WTC11 (cell line): ENCODE data around the gene RUBCN. TPM values are rescaled to one million over a fixed set of nuclear protein-coding genes. Genes with fewer than 3 reads are reported as not detected.

Experiments used
- ATAC-seq: fragments of 200-7000 bp; cut with Tn5 transposase; 2 replicates; pipeline ENCODE4 v1.10.0; 2021; ENCODE audit warnings: mild to moderate bottlenecking, moderate library complexity
- CTCF ChIA-PET: fragments of 300-600 bp; sonication (Branson Sonifier 250); formaldehyde crosslinking; loops from one replicate; lab custom pipeline; 2021; ENCODE audit warnings: antibody characterized with exemption; lab: Charles Lee
- POLR2A ChIA-PET: fragments of 350-600 bp; sonication (Branson Sonifier 250); formaldehyde crosslinking; loops from one replicate; lab custom pipeline; 2021; ENCODE audit warnings: antibody characterized with exemption; lab: Charles Lee
- DNase-seq: peaks from one replicate; pipeline ENCODE4 v3.0.0; 2021; ENCODE audit warnings: low spot score
- H3K27ac Mint-ChIP-seq: 2 replicates; pipeline ENCODE4 v1.8.0; 2021; ENCODE audit warnings: mixed read lengths
- H3K27me3 Mint-ChIP-seq: 2 replicates; pipeline ENCODE4 v1.8.0; 2021; ENCODE audit warnings: low read depth, mild to moderate bottlenecking, moderate library complexity, mixed read lengths
- H3K36me3 Mint-ChIP-seq: 2 replicates; pipeline ENCODE4 v1.8.0; 2021; ENCODE audit warnings: mixed read lengths
- H3K4me1 Mint-ChIP-seq: 2 replicates; pipeline ENCODE4 v1.8.0; 2022; ENCODE audit warnings: mixed read lengths
- H3K4me3 Mint-ChIP-seq: 2 replicates; pipeline ENCODE4 v1.8.0; 2021; ENCODE audit warnings: mild to moderate bottlenecking, moderate library complexity, mixed read lengths
- H3K9me3 Mint-ChIP-seq: 2 replicates; pipeline ENCODE4 v1.8.0; 2021; ENCODE audit warnings: mixed read lengths
- CREB1 ChIP-seq: sonication (generic); formaldehyde crosslinking; IDR thresholded peaks from 2 replicates; pipeline ENCODE4 v1.8.0; 2023; ENCODE audit warnings: mild to moderate bottlenecking, missing genetic modification reagents
- CTCF ChIP-seq: fragments of 200-600 bp; IDR thresholded peaks from 2 replicates; pipeline ENCODE4 v1.8.0; 2022; ENCODE audit warnings: antibody characterized with exemption
- FOXP4 ChIP-seq: sonication (generic); formaldehyde crosslinking; IDR thresholded peaks from 2 replicates; pipeline ENCODE4 v1.8.0; 2022; ENCODE audit warnings: mild to moderate bottlenecking, missing genetic modification reagents
- NR1H2 ChIP-seq: sonication (generic); formaldehyde crosslinking; IDR thresholded peaks from 2 replicates; pipeline ENCODE4 v1.9.0; 2021; ENCODE audit warnings: mild to moderate bottlenecking, moderate library complexity, missing genetic modification reagents
- OVOL2 ChIP-seq: fragments of 250-450 bp; sonication (Bioruptor Pico); IDR thresholded peaks from 2 replicates; pipeline ENCODE4 v1.9.0; 2021; ENCODE audit warnings: mild to moderate bottlenecking, borderline replicate concordance
- RORB ChIP-seq: fragments of 250-450 bp; sonication (Bioruptor Pico); IDR thresholded peaks from 2 replicates; pipeline ENCODE4 v1.9.0; 2021; ENCODE audit warnings: mild to moderate bottlenecking
- STAT6 ChIP-seq: sonication (generic); formaldehyde crosslinking; conservative IDR thresholded peaks from 2 replicates; pipeline ENCODE4 v1.8.1; 2023; ENCODE audit warnings: mild to moderate bottlenecking, low read depth, missing genetic modification reagents, moderate library complexity
- TP53 ChIP-seq: sonication (generic); formaldehyde crosslinking; IDR thresholded peaks from 2 replicates; pipeline ENCODE4 v1.8.1; 2023; ENCODE audit warnings: mild to moderate bottlenecking, missing genetic modification reagents
- ZNF121 ChIP-seq: sonication (generic); formaldehyde crosslinking; IDR thresholded peaks from 2 replicates; pipeline ENCODE4 v1.8.0; 2023; ENCODE audit warnings: missing genetic modification reagents
- ZNF219 ChIP-seq: sonication (generic); formaldehyde crosslinking; IDR thresholded peaks from 2 replicates; pipeline ENCODE4 v1.8.0; 2023; ENCODE audit warnings: missing genetic modification reagents, mild to moderate bottlenecking, borderline replicate concordance
- ZNF232 ChIP-seq: sonication (generic); formaldehyde crosslinking; IDR thresholded peaks from 2 replicates; pipeline ENCODE4 v1.8.0; 2022; ENCODE audit warnings: mild to moderate bottlenecking, missing genetic modification reagents
- ZNF263 ChIP-seq: sonication (generic); formaldehyde crosslinking; IDR thresholded peaks from 2 replicates; pipeline ENCODE4 v1.8.1; 2022; ENCODE audit warnings: low read depth, mild to moderate bottlenecking, moderate library complexity, missing genetic modification reagents
- ZNF396 ChIP-seq: fragments of 250-450 bp; sonication (Bioruptor Pico); IDR thresholded peaks from 2 replicates; pipeline ENCODE4 v1.8.0; 2021; ENCODE audit warnings: mild to moderate bottlenecking, moderate library complexity, borderline replicate concordance
- ZNF416 ChIP-seq: fragments of 250-450 bp; sonication (Bioruptor Pico); IDR thresholded peaks from 2 replicates; pipeline ENCODE4 v1.9.0; 2021; ENCODE audit warnings: mild to moderate bottlenecking, inconsistent platforms
- ZNF671 ChIP-seq: fragments of 250-450 bp; sonication (Bioruptor Pico); IDR thresholded peaks from 2 replicates; pipeline ENCODE4 v1.8.0; 2021; ENCODE audit warnings: mild to moderate bottlenecking
- total RNA-seq: library from RNA; stranded (reverse); gene quantifications from 3 replicates; pipeline ENCODE4 v1.2.3, GENCODE V29; 2021
- TF ChIP-seq, protein P1 (sequence below): sonication (generic); formaldehyde crosslinking; IDR thresholded peaks from 2 replicates; pipeline ENCODE4 v1.8.1; 2023; ENCODE audit warnings: mild to moderate bottlenecking, missing genetic modification reagents, borderline replicate concordance
- TF ChIP-seq, protein P2 (sequence below): fragments of 250-450 bp; sonication (Bioruptor Pico); IDR thresholded peaks from 2 replicates; pipeline ENCODE4 v1.9.0; 2021; ENCODE audit warnings: moderate library complexity, mild to moderate bottlenecking, inconsistent platforms, borderline replicate concordance
- TF ChIP-seq, protein P3 (sequence below): sonication (generic); formaldehyde crosslinking; IDR thresholded peaks from 2 replicates; pipeline ENCODE4 v1.8.1; 2022; ENCODE audit warnings: missing genetic modification reagents, borderline replicate concordance

The RUBCN gene
- total RNA-seq, 1 experiment from 2014 or later: 22.9 TPM

DNA sequence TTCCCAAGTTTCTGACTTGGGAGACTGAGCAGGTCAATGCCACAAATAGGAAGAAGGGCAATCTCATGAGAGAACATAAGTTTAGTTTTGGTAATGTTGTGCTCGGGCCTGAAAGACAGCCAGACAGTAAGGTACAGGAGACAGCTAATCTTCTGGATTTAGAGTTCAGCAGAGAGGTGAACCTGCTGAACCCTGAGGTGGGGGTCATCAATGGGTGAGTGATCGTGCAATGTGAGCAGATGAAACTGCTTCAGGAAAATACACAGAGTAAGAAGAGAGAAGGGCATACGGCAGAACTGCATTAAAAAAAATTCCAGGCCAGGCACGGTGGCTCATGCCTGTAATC is 23.3 kb downstream of the RUBCN start:
- TF ChIP-seq, protein P1, sequence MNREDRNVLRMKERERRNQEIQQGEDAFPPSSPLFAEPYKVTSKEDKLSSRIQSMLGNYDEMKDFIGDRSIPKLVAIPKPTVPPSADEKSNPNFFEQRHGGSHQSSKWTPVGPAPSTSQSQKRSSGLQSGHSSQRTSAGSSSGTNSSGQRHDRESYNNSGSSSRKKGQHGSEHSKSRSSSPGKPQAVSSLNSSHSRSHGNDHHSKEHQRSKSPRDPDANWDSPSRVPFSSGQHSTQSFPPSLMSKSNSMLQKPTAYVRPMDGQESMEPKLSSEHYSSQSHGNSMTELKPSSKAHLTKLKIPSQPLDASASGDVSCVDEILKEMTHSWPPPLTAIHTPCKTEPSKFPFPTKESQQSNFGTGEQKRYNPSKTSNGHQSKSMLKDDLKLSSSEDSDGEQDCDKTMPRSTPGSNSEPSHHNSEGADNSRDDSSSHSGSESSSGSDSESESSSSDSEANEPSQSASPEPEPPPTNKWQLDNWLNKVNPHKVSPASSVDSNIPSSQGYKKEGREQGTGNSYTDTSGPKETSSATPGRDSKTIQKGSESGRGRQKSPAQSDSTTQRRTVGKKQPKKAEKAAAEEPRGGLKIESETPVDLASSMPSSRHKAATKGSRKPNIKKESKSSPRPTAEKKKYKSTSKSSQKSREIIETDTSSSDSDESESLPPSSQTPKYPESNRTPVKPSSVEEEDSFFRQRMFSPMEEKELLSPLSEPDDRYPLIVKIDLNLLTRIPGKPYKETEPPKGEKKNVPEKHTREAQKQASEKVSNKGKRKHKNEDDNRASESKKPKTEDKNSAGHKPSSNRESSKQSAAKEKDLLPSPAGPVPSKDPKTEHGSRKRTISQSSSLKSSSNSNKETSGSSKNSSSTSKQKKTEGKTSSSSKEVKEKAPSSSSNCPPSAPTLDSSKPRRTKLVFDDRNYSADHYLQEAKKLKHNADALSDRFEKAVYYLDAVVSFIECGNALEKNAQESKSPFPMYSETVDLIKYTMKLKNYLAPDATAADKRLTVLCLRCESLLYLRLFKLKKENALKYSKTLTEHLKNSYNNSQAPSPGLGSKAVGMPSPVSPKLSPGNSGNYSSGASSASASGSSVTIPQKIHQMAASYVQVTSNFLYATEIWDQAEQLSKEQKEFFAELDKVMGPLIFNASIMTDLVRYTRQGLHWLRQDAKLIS (CRISPR knock-in tag): no peak
- no peak for TF ChIP-seq OVOL2 (CRISPR knock-in tag)
- TF ChIP-seq FOXP4: no peak
- TF ChIP-seq CREB1 (CRISPR knock-in tag): no peak
- TF ChIP-seq ZNF121 (CRISPR knock-in tag): no peak
- TF ChIP-seq RORB (CRISPR knock-in tag): no peak
- TF ChIP-seq NR1H2: no peak
- TF ChIP-seq TP53 (CRISPR knock-in tag): no peak
- TF ChIP-seq, protein P2, sequence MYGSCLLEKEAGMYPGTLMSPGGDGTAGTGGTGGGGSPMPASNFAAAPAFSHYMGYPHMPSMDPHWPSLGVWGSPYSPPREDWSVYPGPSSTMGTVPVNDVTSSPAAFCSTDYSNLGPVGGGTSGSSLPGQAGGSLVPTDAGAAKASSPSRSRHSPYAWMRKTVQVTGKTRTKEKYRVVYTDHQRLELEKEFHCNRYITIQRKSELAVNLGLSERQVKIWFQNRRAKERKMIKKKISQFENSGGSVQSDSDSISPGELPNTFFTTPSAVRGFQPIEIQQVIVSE (CRISPR knock-in tag): no peak
- TF ChIP-seq STAT6: no peak
- TF ChIP-seq CTCF: no peak
- TF ChIP-seq ZNF671 (CRISPR knock-in tag): no peak
- TF ChIP-seq, protein P3, sequence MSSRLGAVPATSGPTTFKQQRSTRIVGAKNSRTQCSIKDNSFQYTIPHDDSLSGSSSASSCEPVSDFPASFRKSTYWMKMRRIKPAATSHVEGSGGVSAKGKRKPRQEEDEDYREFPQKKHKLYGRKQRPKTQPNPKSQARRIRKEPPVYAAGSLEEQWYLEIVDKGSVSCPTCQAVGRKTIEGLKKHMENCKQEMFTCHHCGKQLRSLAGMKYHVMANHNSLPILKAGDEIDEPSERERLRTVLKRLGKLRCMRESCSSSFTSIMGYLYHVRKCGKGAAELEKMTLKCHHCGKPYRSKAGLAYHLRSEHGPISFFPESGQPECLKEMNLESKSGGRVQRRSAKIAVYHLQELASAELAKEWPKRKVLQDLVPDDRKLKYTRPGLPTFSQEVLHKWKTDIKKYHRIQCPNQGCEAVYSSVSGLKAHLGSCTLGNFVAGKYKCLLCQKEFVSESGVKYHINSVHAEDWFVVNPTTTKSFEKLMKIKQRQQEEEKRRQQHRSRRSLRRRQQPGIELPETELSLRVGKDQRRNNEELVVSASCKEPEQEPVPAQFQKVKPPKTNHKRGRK: no peak
- TF ChIP-seq ZNF416: no peak
- TF ChIP-seq ZNF232 (CRISPR knock-in tag): no peak
- no peak for TF ChIP-seq ZNF396 (CRISPR knock-in tag)
- TF ChIP-seq ZNF263 (CRISPR knock-in tag): no peak
- TF ChIP-seq ZNF219: no peak
- ChIA-PET CTCF (no interaction called here), POLR2A (no interaction called here)
- no peak for DNase-seq
- Mint-ChIP-seq H3K36me3 (peaks cover 22% of the 10 kb centered on the region), H3K27ac (peak overlapping the region; percentile 78), H3K4me1 (peaks cover 5% of the 10 kb centered on the region), H3K27me3 (no peaks in the 10 kb centered on the region), H3K9me3 (peaks cover 4% of the 10 kb centered on the region; the same call in 1 of the 2 replicates), H3K4me3 (no peak overlapping the region)
- ATAC-seq: no peak
